ENCODE results near the gene ADCY1.

Gene ADCY1

GRCh38 chr7:45593121-45593541 is 19.0 kb downstream of the ADCY1 start:
- Histone ChIP-seq H3K27me3 (ENCODE audit: low read depth) (no peaks in the 10 kb centered on the region), H3K9me3 (no peaks in the 10 kb centered on the region), H3K4me1 (no peaks in the 10 kb centered on the region), H3K36me3 (replicated peaks) (no peaks in the 10 kb centered on the region), H3K4me3 (no peak overlapping the region)
- DNase-seq (ENCODE audit: low spot score in 2 of 2): no peak
- in situ Hi-C loops (cut with MboI; ENCODE audit: low sequenced_read_pairs): no loop called here

- H3K4me3 ChIP-seq: no peak overlapping the region
- in situ Hi-C loops (cut with MboI; ENCODE audit: low sequenced_read_pairs): no loop called here
- no peaks in the 10 kb centered on the region for H3K4me1 ChIP-seq
- DNase-seq (ENCODE audit: low spot score in 2 of 2): no peak
- H3K36me3 ChIP-seq (replicated peaks): no peaks in the 10 kb centered on the region
- no peaks in the 10 kb centered on the region for H3K27me3 ChIP-seq (ENCODE audit: low read depth)
- H3K9me3 ChIP-seq: no peaks in the 10 kb centered on the region
Observed at GRCh38 chr7:45593877-45594276, 19.7 kb downstream of the ADCY1 start.

- Histone ChIP-seq H3K27me3 (ENCODE audit: low read depth) (no peaks in the 10 kb centered on the region), H3K4me3 (no peak overlapping the region)
- in situ Hi-C loops (cut with MboI; ENCODE audit: low sequenced_read_pairs): no loop called here
Observed at GRCh38 chr7:45594745-45595535, 20.8 kb downstream of the ADCY1 start.

DNA sequence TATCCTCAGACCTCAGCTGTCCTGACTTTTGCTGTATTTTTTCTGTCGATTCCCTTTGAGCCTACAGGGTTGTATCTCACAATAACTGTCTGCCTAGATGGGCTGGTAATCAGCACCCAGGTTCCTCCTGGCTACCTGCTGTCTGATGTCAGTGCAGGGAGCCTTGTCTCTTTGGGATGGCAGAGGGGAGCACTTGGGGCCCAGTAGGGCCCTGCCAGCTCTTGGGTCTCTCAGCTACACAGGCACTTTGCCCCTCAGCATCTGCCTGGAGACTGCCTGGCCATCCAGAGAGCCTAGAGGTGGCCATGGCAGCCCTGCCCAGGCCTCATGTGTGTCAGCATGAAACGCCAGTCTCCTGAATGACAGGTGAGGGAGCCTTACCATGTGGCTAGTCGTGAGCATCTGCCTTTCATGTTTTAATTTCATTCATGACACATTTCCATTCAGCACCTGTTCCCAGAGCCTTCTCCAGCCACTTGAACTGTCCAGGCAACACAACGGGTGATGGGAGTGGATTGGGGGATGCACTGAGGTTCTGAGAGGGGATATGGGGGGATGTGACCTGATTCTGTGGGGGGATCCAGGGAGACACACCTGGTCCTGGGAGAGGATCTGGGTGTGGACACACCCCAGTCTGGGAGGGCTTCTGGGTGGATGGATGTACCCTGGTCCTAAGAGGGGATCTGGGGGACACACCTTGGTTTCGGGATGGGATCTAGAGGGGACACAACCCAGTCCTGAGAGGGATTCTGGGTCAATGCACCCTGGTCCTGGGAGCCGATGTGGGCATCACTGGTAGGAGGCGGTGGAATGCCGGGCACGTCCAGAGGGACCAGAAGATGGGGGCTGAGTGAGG is 21.9 kb downstream of the ADCY1 start:
- H3K4me1 ChIP-seq: no peaks in the 10 kb centered on the region
- H3K4me3 ChIP-seq: no peak overlapping the region
- no peak for DNase-seq (ENCODE audit: low spot score in 2 of 2)
- no peaks in the 10 kb centered on the region for H3K9me3 ChIP-seq
- H3K36me3 ChIP-seq (replicated peaks): no peaks in the 10 kb centered on the region
- H3K27me3 ChIP-seq (ENCODE audit: low read depth): no peaks in the 10 kb centered on the region
- in situ Hi-C loops (cut with MboI; ENCODE audit: low sequenced_read_pairs): no loop called here

More at GRCh38 chr7:45594745-45595535, 20.8 kb downstream of the ADCY1 start:
- Histone ChIP-seq H3K9me3 (no peaks in the 10 kb centered on the region), H3K4me1 (no peaks in the 10 kb centered on the region), H3K36me3 (replicated peaks) (no peaks in the 10 kb centered on the region)
- DNase-seq (ENCODE audit: low spot score in 2 of 2): no peak

- Histone ChIP-seq H3K9me3 (no peaks in the 10 kb centered on the region), H3K27me3 (ENCODE audit: low read depth) (no peaks in the 10 kb centered on the region), H3K4me1 (no peaks in the 10 kb centered on the region), H3K36me3 (replicated peaks) (no peaks in the 10 kb centered on the region), H3K4me3 (no peak overlapping the region)
- no peak for DNase-seq (ENCODE audit: low spot score in 2 of 2)
- in situ Hi-C loops (cut with MboI; ENCODE audit: low sequenced_read_pairs): no loop called here
Observed at GRCh38 chr7:45596665-45597095, 22.5 kb downstream of the ADCY1 start.

DNA sequence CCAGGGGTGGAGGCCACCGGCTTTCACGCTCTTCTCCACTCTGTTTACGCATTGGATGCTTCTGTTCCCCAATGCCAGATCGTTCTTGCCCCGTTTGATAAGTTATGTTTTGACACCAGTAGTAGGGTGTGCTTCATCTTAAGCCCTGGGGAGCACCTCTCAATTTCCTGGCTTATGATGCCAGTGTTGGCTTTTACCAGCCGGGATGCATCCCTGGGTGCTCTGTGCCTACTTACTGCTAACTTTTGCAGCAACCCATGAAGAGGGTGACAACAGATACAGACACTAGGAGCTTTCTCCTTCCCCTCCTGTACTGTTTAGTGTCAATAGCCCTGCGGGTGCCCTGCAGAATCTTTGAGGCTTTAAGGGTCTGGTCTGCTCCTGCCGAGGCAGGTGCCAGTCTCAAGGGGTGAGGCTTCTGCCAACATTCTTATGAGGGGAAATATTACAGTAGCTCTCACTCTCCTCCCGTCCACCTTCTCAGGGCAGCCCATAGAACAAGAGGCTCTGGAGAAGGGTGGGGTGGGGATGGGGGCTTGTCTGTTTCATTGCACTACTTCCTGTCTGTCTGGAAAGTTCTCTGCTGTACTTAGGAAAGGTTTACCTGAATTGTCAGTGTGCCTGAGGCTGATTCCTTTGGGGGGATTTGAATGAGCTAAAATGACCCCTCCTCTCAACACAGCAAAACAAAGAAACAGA is 23.3 kb downstream of the ADCY1 start:
- H3K4me3 ChIP-seq: no peak overlapping the region
- no peak for DNase-seq (ENCODE audit: low spot score in 2 of 2)
- no peaks in the 10 kb centered on the region for H3K36me3 ChIP-seq (replicated peaks)
- no peaks in the 10 kb centered on the region for H3K27me3 ChIP-seq (ENCODE audit: low read depth)
- H3K4me1 ChIP-seq: no peaks in the 10 kb centered on the region
- no peaks in the 10 kb centered on the region for H3K9me3 ChIP-seq
- in situ Hi-C loops (cut with MboI; ENCODE audit: low sequenced_read_pairs): no loop called here

DNA sequence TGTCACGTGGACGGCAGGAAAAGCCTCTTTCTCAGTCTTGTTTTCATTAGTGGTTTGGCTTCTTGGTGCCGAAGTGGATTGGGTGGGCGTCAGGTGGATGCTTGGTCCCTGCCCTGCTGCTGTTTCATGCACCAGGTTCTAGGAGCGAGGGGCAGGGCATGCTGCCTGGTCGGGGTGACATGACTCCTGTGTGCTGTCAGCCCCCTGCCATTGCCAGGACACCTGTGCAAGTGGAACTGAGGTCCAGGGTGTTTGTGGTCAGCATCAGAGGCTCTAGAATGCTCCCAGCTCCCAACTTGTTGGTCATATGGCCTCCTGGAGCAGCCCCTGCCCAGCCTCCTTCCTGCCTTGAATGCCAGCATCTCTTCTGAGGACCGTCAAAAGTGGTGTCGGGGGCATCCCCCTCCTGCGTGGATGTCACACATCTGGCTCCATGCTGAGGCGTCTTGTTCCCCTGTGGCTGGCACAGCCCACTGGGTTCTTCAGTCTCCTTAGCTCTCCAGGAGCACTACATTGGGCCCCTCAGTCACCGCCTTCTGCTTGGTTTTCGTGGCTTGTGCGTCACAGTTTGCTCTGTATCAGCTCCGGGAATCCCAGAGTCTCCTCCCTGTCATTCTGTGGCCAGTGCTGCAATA is 24.8 kb downstream of the ADCY1 start:
- in situ Hi-C loops (cut with MboI; ENCODE audit: low sequenced_read_pairs): no loop called here
- no peak for DNase-seq (ENCODE audit: low spot score in 2 of 2)
- Histone ChIP-seq H3K36me3 (replicated peaks) (no peaks in the 10 kb centered on the region), H3K4me1 (no peaks in the 10 kb centered on the region), H3K27me3 (ENCODE audit: low read depth) (no peaks in the 10 kb centered on the region), H3K9me3 (no peaks in the 10 kb centered on the region), H3K4me3 (no peak overlapping the region)

- Histone ChIP-seq H3K4me1 (no peaks in the 10 kb centered on the region), H3K9me3 (no peaks in the 10 kb centered on the region), H3K4me3 (no peak overlapping the region), H3K27me3 (ENCODE audit: low read depth) (no peaks in the 10 kb centered on the region), H3K36me3 (replicated peaks) (no peaks in the 10 kb centered on the region)
- in situ Hi-C loops (cut with MboI; ENCODE audit: low sequenced_read_pairs): no loop called here
- no peak for DNase-seq (ENCODE audit: low spot score in 2 of 2)
Observed at GRCh38 chr7:45599851-45600706, 25.9 kb downstream of the ADCY1 start.

DNA sequence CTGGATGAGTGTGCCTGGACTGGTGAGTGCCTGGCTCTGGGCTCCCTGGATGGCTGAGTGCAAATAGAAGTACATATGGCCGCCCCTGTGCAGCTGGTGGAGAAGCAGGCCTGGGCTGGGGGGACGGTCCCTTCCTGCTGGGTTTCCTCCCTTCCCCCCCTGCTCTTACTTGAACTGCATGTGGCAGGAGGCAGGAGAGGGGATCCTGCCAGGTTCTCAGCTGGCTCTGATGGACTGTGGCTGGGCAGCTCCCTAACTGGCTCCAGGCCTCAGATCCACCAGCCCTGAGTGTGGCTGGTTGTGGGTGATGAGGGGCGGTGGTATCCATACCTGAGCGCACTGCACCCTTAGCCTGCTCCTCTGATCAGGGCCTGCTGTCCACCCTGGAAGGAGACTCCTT is 26.9 kb downstream of the ADCY1 start:
- H3K36me3 ChIP-seq (replicated peaks): no peaks in the 10 kb centered on the region
- no peak for DNase-seq (ENCODE audit: low spot score in 2 of 2)
- H3K9me3 ChIP-seq: no peaks in the 10 kb centered on the region
- H3K27me3 ChIP-seq (ENCODE audit: low read depth): no peaks in the 10 kb centered on the region
- H3K4me1 ChIP-seq: no peaks in the 10 kb centered on the region
- H3K4me3 ChIP-seq: no peak overlapping the region
- in situ Hi-C loops (cut with MboI; ENCODE audit: low sequenced_read_pairs): no loop called here

GRCh38 chr7:45601816-45602540 is 27.8 kb downstream of the ADCY1 start:
- Histone ChIP-seq H3K4me3 (no peak overlapping the region), H3K36me3 (replicated peaks) (no peaks in the 10 kb centered on the region), H3K27me3 (ENCODE audit: low read depth) (no peaks in the 10 kb centered on the region), H3K9me3 (no peaks in the 10 kb centered on the region), H3K4me1 (no peaks in the 10 kb centered on the region)
- no peak for DNase-seq (ENCODE audit: low spot score in 2 of 2)
- in situ Hi-C loops (cut with MboI; ENCODE audit: low sequenced_read_pairs): no loop called here

GRCh38 chr7:45606050-45606449 is 31.9 kb downstream of the ADCY1 start:
- Histone ChIP-seq H3K27me3 (ENCODE audit: low read depth) (no peaks in the 10 kb centered on the region), H3K36me3 (replicated peaks) (no peaks in the 10 kb centered on the region), H3K4me1 (no peaks in the 10 kb centered on the region), H3K4me3 (no peak overlapping the region), H3K9me3 (no peaks in the 10 kb centered on the region)
- in situ Hi-C loops (cut with MboI; ENCODE audit: low sequenced_read_pairs): no loop called here
- DNase-seq (ENCODE audit: low spot score in 2 of 2): no peak

- H3K9me3 ChIP-seq: no peaks in the 10 kb centered on the region
- H3K4me1 ChIP-seq: no peaks in the 10 kb centered on the region
- in situ Hi-C loops (cut with MboI; ENCODE audit: low sequenced_read_pairs): no loop called here
- DNase-seq (ENCODE audit: low spot score in 2 of 2): no peak
- H3K4me3 ChIP-seq: no peak overlapping the region
- no peaks in the 10 kb centered on the region for H3K36me3 ChIP-seq (replicated peaks)
- no peaks in the 10 kb centered on the region for H3K27me3 ChIP-seq (ENCODE audit: low read depth)
Observed at GRCh38 chr7:45606931-45607330, 32.8 kb downstream of the ADCY1 start.

All from HAP-1 (cell line).